MM.1S (cell line): ENCODE data around the gene RBFOX1.

ENCODE experiments used
- DNase-seq: peaks from one replicate; pipeline ENCODE4 v3.0.0-alpha.2; 2015
- H2AFZ ChIP-seq: fragments of 300-600 bp; sonication (generic); 2 replicates; pipeline ENCODE4 v1.6.0; 2016; ENCODE audit warnings: antibody characterized with exemption, low read length
- H3F3A ChIP-seq: fragments of 300-600 bp; sonication (generic); 2 replicates; pipeline ENCODE4 v1.6.1; 2016; ENCODE audit warnings: mild to moderate bottlenecking, antibody characterized with exemption, low read length, moderate library complexity, mixed read lengths; ENCODE audit not compliant: insufficient read depth
- H3K27ac ChIP-seq: fragments of 300-600 bp; sonication (generic); 2 replicates; pipeline ENCODE4 v1.5.1; 2016; ENCODE audit warnings: mild to moderate bottlenecking, low read length
- H3K27me3 ChIP-seq: fragments of 300-600 bp; sonication (generic); replicated peaks from 2 replicates; pipeline ENCODE4 v1.6.0; 2016; ENCODE audit warnings: low read length; ENCODE audit not compliant: insufficient read depth
- H3K36me3 ChIP-seq: fragments of 300-600 bp; sonication (generic); replicated peaks from 2 replicates; pipeline ENCODE4 v1.6.1; 2016; ENCODE audit warnings: mild to moderate bottlenecking, low read length, mixed read lengths; ENCODE audit not compliant: insufficient read depth
- H3K4me1 ChIP-seq: fragments of 300-600 bp; sonication (generic); 2 replicates; pipeline ENCODE4 v1.6.1; 2016; ENCODE audit warnings: low read length, mixed read lengths
- H3K4me2 ChIP-seq: fragments of 300-600 bp; sonication (generic); 2 replicates; pipeline ENCODE4 v1.6.0; 2016; ENCODE audit warnings: low read depth, low read length
- H3K4me3 ChIP-seq: fragments of 300-600 bp; sonication (generic); 2 replicates; pipeline ENCODE4 v1.5.1; 2016; ENCODE audit warnings: low read length, mixed read lengths
- H3K79me2 ChIP-seq: fragments of 300-600 bp; sonication (generic); 2 replicates; pipeline ENCODE4 v1.6.1; 2016; ENCODE audit warnings: mixed run types, low read length, mixed read lengths
- H3K9ac ChIP-seq: fragments of 300-600 bp; sonication (generic); 2 replicates; pipeline ENCODE4 v1.6.1; 2016; ENCODE audit warnings: low read length, mixed read lengths
- H3K9me2 ChIP-seq: fragments of 300-600 bp; sonication (generic); replicated peaks from 2 replicates; pipeline ENCODE4 v1.6.1; 2016; ENCODE audit warnings: mild to moderate bottlenecking, low read length, mixed read lengths; ENCODE audit not compliant: insufficient read depth
- H3K9me3 ChIP-seq: fragments of 300-600 bp; sonication (generic); replicated peaks from 2 replicates; pipeline ENCODE4 v1.6.1; 2016; ENCODE audit warnings: mild to moderate bottlenecking, low read length, mixed read lengths; ENCODE audit not compliant: insufficient read depth
- H4K20me1 ChIP-seq: fragments of 300-600 bp; sonication (generic); 2 replicates; pipeline ENCODE4 v1.6.1; 2016; ENCODE audit warnings: mild to moderate bottlenecking, low read length, moderate library complexity, mixed read lengths; ENCODE audit not compliant: insufficient read depth
- EZH2 ChIP-seq: fragments of 300-600 bp; sonication (generic); optimal IDR thresholded peaks from 2 replicates; pipeline ENCODE3; 2017; ENCODE audit warnings: low read depth, mild to moderate bottlenecking, antibody characterized with exemption, low read length, mixed read lengths
- EZH2phosphoT487 ChIP-seq: fragments of 300-600 bp; sonication (generic); IDR thresholded peaks from 2 replicates; pipeline ENCODE4 v1.6.1; 2018; ENCODE audit warnings: antibody characterized with exemption, low read length
- TF ChIP-seq, protein P1 (sequence below): fragments of 300-600 bp; sonication (generic); IDR thresholded peaks from 2 replicates; pipeline ENCODE4 v1.5.1; 2016; ENCODE audit warnings: antibody characterized with exemption, low read length, mixed read lengths

RBFOX1 gene

DNA sequence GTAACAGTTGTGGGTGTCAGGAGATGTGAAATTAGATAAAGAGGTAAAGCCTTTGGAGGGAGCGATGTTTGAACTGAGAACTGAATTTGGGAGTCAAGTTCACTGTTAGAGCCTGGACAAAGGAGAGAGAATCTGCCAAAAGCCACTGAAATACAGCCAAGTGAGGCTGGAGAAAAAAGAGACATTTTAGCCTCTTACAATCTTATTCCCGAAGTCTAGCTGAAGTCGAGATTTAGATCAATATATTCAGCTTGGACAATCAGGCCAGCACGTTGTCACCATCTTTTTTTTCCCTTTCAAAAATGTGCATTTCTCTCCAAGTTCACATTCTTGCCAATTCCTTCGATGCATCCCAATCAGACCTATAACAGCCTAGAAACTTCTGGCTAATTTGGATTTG is 312.2 kb downstream of the RBFOX1 start:
- H3K4me1 ChIP-seq: no peaks in the 10 kb centered on the region
- no peaks in the 10 kb centered on the region for H3K9me3 ChIP-seq
- no peaks in the 10 kb centered on the region for H3K79me2 ChIP-seq
- no peak overlapping the region for H2AFZ ChIP-seq
- no peaks in the 10 kb centered on the region for H3K36me3 ChIP-seq
- H3K9ac ChIP-seq: no peak overlapping the region
- no peak overlapping the region for H3K27ac ChIP-seq
- TF ChIP-seq EZH2phosphoT487 (no peak), EZH2 (no peak)
- TF ChIP-seq, protein P1, sequence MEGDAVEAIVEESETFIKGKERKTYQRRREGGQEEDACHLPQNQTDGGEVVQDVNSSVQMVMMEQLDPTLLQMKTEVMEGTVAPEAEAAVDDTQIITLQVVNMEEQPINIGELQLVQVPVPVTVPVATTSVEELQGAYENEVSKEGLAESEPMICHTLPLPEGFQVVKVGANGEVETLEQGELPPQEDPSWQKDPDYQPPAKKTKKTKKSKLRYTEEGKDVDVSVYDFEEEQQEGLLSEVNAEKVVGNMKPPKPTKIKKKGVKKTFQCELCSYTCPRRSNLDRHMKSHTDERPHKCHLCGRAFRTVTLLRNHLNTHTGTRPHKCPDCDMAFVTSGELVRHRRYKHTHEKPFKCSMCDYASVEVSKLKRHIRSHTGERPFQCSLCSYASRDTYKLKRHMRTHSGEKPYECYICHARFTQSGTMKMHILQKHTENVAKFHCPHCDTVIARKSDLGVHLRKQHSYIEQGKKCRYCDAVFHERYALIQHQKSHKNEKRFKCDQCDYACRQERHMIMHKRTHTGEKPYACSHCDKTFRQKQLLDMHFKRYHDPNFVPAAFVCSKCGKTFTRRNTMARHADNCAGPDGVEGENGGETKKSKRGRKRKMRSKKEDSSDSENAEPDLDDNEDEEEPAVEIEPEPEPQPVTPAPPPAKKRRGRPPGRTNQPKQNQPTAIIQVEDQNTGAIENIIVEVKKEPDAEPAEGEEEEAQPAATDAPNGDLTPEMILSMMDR: no peak
- H3K4me2 ChIP-seq: no peak overlapping the region
- H4K20me1 ChIP-seq: no peaks in the 10 kb centered on the region
- H3K4me3 ChIP-seq: no peak overlapping the region
- no peaks in the 10 kb centered on the region for H3K9me2 ChIP-seq
- H3F3A ChIP-seq: no peaks in the 10 kb centered on the region
- no peaks in the 10 kb centered on the region for H3K27me3 ChIP-seq
- DNase-seq: no peak

DNA sequence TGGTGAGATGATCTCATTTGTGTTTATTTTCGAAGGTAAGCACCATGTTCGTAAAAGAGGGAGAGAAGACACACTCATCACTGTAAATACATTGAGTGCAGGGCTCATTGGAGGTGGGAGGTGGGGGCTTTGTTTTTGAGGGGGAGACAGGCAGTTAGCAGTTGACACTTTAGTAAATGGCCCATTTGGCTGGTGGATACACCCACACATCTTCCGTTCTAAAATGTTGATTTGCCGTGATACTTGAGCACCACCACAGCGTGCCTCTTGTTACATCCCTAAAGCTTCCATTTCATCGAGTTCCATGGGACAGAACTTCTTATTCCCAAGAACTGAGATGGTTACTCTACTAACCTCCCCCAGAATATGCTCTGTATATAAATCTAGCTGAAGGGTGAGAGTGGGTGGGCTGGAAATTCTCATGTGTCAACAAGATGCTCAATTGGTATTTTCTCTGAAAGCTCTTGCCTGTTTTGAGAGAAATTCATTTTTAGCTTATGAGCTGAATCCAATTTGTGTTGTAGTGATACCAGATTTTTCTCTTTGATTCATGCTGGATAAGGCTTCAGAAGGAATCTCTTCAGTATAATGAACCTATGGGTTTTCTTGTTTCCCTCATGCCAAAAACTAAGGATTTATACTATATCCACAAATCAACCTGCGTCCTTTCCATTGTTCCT is 314.3 kb downstream of the RBFOX1 start:
- Histone ChIP-seq H3K9me3 (no peaks in the 10 kb centered on the region), H3K79me2 (no peaks in the 10 kb centered on the region), H3F3A (no peaks in the 10 kb centered on the region), H3K4me2 (no peak overlapping the region), H4K20me1 (no peaks in the 10 kb centered on the region), H3K9me2 (no peaks in the 10 kb centered on the region), H3K27me3 (no peaks in the 10 kb centered on the region), H2AFZ (no peak overlapping the region), H3K4me3 (no peak overlapping the region), H3K9ac (no peak overlapping the region), H3K36me3 (no peaks in the 10 kb centered on the region), H3K4me1 (no peaks in the 10 kb centered on the region), H3K27ac (no peak overlapping the region)
- DNase-seq: no peak
- no peak for TF ChIP-seq EZH2phosphoT487

DNA sequence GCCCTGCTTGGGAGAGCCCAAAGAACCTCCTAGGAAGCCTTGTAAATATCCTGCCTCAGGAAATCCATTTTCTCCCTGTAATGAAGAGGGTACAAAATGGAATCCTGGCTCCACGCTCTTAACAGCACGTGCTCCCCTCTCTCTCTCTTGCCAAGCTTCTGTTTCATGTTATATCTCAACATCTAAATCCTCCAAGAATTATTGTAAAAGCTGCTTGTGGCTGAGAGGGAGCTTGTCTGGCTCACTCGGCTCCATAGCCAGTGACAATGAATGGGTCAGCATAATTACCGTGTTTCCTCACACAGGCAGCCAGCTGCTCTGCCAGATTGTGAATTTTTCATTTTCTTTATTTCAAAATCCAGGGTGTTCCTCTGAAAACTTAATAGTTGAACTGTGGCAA is 317.8 kb downstream of the RBFOX1 start:
- H3K9me3 ChIP-seq: no peaks in the 10 kb centered on the region
- no peak overlapping the region for H3K4me2 ChIP-seq
- no peaks in the 10 kb centered on the region for H3K36me3 ChIP-seq
- no peaks in the 10 kb centered on the region for H3K9me2 ChIP-seq
- no peaks in the 10 kb centered on the region for H3K27me3 ChIP-seq
- no peak for DNase-seq
- TF ChIP-seq, protein P1: no peak
- TF ChIP-seq EZH2 (no peak), EZH2phosphoT487 (no peak)
- no peak overlapping the region for H2AFZ ChIP-seq
- no peaks in the 10 kb centered on the region for H3K4me1 ChIP-seq
- no peak overlapping the region for H3K4me3 ChIP-seq
- no peaks in the 10 kb centered on the region for H3F3A ChIP-seq
- no peak overlapping the region for H3K9ac ChIP-seq
- no peaks in the 10 kb centered on the region for H4K20me1 ChIP-seq
- no peak overlapping the region for H3K27ac ChIP-seq
- no peaks in the 10 kb centered on the region for H3K79me2 ChIP-seq

DNA sequence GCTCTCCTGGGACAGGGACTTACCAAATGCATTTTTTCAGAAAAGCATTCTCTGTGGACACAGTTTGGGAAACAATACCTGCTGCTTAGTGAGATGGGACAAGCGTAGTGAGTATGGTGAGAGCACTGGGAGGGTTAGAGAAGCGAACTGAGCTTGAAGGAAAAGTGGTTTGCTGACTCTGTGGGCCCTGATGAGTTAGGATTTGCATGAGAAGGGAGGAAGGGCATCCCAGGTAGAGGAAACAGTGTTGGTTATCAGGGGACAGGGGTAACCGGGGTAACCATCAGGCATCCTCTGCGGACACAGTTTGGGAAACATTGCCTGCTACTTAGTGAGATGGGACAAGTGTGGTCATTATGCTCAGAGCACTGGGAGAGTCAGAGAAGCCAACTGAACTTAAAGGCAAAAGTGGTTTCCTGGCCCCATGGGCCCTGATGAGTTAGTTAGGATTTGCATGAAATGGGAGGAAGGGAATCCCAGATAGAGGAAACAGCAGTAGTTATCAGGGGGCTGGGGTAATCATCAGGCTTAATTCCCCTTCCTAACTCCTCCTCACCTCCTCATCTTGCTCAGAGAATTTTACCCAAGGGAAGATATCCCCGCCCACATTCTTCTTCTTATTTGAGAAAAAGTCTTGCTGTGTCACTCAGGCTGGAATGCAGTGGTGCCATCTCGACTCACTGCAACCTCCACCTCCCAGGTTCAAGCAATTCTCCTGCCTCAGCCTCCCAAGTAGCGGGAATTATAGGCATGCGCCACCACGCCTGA is 319.3 kb downstream of the RBFOX1 start:
- no peaks in the 10 kb centered on the region for H3K36me3 ChIP-seq
- H3K27ac ChIP-seq: no peak overlapping the region
- no peak overlapping the region for H2AFZ ChIP-seq
- TF ChIP-seq EZH2: no peak
- no peaks in the 10 kb centered on the region for H4K20me1 ChIP-seq
- H3K9me3 ChIP-seq: no peaks in the 10 kb centered on the region
- DNase-seq: no peak
- H3F3A ChIP-seq: no peaks in the 10 kb centered on the region
- no peaks in the 10 kb centered on the region for H3K79me2 ChIP-seq
- H3K27me3 ChIP-seq: no peaks in the 10 kb centered on the region
- no peaks in the 10 kb centered on the region for H3K9me2 ChIP-seq
- no peaks in the 10 kb centered on the region for H3K4me1 ChIP-seq
- H3K9ac ChIP-seq: no peak overlapping the region
- no peak overlapping the region for H3K4me2 ChIP-seq
- H3K4me3 ChIP-seq: no peak overlapping the region
